Type B pancreatic cell (in vitro differentiated cells): ENCODE results near the gene FANCG. TPM values are rescaled to one million over a fixed set of nuclear protein-coding genes. Genes with fewer than 3 reads are reported as not detected.
A peak's percentile ranks its signal among the peaks of the same experiment; 100 is the strongest.

ENCODE experiments used
- DNase-seq: peaks from one replicate; pipeline ENCODE4 v3.0.0; 2021; ENCODE audit warnings: mixed read lengths; ENCODE audit not compliant: unreplicated experiment; ENCODE audit errors: extremely low spot score
- H3K27ac Mint-ChIP-seq: 2 replicates; pipeline ENCODE4 v1.8.0; 2021; ENCODE audit warnings: mild to moderate bottlenecking, mixed read lengths
- H3K27me3 Mint-ChIP-seq: 2 replicates; pipeline ENCODE4 v1.8.0; 2021; ENCODE audit warnings: mixed read lengths
- H3K36me3 Mint-ChIP-seq: 2 replicates; pipeline ENCODE4 v1.8.0; 2021; ENCODE audit warnings: mixed read lengths
- H3K4me1 Mint-ChIP-seq: one replicate; pipeline ENCODE4 v1.8.0; 2021; ENCODE audit warnings: mixed read lengths; ENCODE audit not compliant: unreplicated experiment
- H3K4me3 Mint-ChIP-seq: 2 replicates; pipeline ENCODE4 v1.8.0; 2021; ENCODE audit warnings: mild to moderate bottlenecking, mixed read lengths
- H3K9me3 Mint-ChIP-seq: 2 replicates; pipeline ENCODE4 v1.8.0; 2021; ENCODE audit warnings: mixed read lengths
- CTCF ChIP-seq: fragments of 200-600 bp; sonication (generic); conservative IDR thresholded peaks from 2 replicates; pipeline ENCODE4 v1.5.0; 2021; ENCODE audit warnings: antibody characterized with exemption, mild to moderate bottlenecking
- total RNA-seq: library from RNA; stranded (reverse); gene quantifications from 2 replicates; pipeline ENCODE4 v1.2.1, GENCODE V29; 2021; ENCODE audit warnings: low replicate concordance

FANCG gene
- total RNA-seq, 1 donor from 2014 or later = 72.6 TPM

DNA sequence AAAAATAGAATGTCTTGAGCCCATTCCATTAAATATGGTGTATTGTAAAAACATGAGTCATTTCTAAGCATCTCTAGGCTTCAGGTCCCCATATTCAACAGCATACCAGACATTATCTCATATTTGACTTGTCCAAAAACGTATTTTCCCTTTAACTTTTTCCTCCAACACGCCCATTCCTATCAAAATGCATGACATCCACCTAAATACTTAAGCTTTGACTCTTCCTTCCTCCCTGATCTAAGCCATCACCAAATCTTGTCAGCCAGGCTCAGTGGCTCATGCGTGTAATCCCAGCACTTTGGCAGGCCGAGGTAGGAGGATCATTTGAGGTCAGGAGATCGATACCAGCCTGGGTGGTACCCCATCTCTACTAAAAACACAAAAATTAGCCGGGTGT is 31.2 kb downstream of the FANCG start:
- no peak for TF ChIP-seq CTCF
- no peak for DNase-seq
- Mint-ChIP-seq H3K9me3 (no peaks in the 10 kb centered on the region), H3K4me1 (no peaks in the 10 kb centered on the region), H3K36me3 (peaks cover 35% of the 10 kb centered on the region), H3K4me3 (no peak overlapping the region), H3K27ac (no peak overlapping the region), H3K27me3 (no peaks in the 10 kb centered on the region)

GRCh38 chr9:35044071-35044470 is 35.7 kb downstream of the FANCG start:
- peaks cover 7% of the 10 kb centered on the region for H3K4me1 Mint-ChIP-seq
- no peak overlapping the region for H3K4me3 Mint-ChIP-seq
- no peaks in the 10 kb centered on the region for H3K9me3 Mint-ChIP-seq
- no peak for TF ChIP-seq CTCF
- H3K27ac Mint-ChIP-seq = no peak overlapping the region
- H3K36me3 Mint-ChIP-seq = peaks cover 30% of the 10 kb centered on the region
- DNase-seq = no peak
- H3K27me3 Mint-ChIP-seq = no peaks in the 10 kb centered on the region

- H3K4me3 Mint-ChIP-seq = no peak overlapping the region
- no peaks in the 10 kb centered on the region for H3K9me3 Mint-ChIP-seq
- no peak for TF ChIP-seq CTCF
- no peaks in the 10 kb centered on the region for H3K27me3 Mint-ChIP-seq
- H3K36me3 Mint-ChIP-seq = peaks cover 20% of the 10 kb centered on the region
- no peak overlapping the region for H3K27ac Mint-ChIP-seq
- no peak for DNase-seq
- peaks cover 7% of the 10 kb centered on the region for H3K4me1 Mint-ChIP-seq
Measured at GRCh38 chr9:35042891-35043545, 36.7 kb downstream of the FANCG start.

- DNase-seq = no peak
- H3K4me1 Mint-ChIP-seq = peaks cover 7% of the 10 kb centered on the region
- no peaks in the 10 kb centered on the region for H3K9me3 Mint-ChIP-seq
- TF ChIP-seq CTCF = no peak
- peaks cover 19% of the 10 kb centered on the region for H3K36me3 Mint-ChIP-seq
- H3K27ac Mint-ChIP-seq = peak overlapping the region; percentile 23
- no peaks in the 10 kb centered on the region for H3K27me3 Mint-ChIP-seq
- no peak overlapping the region for H3K4me3 Mint-ChIP-seq
Measured at GRCh38 chr9:35042081-35042604, 37.6 kb downstream of the FANCG start.

- no peaks in the 10 kb centered on the region for H3K4me1 Mint-ChIP-seq
- H3K4me3 Mint-ChIP-seq = no peak overlapping the region
- no peak overlapping the region for H3K27ac Mint-ChIP-seq
- no peaks in the 10 kb centered on the region for H3K9me3 Mint-ChIP-seq
- TF ChIP-seq CTCF = no peak
- peaks cover 6% of the 10 kb centered on the region for H3K36me3 Mint-ChIP-seq
- no peak for DNase-seq
- H3K27me3 Mint-ChIP-seq = no peaks in the 10 kb centered on the region
Measured at GRCh38 chr9:35035851-35036701, 43.7 kb downstream of the FANCG start.
